Testis (tissue), 2 donors: ENCODE measurements around the gene RARS2.

Source experiments
- POLR2A ChIP-seq: fragments of 450-650 bp; IDR thresholded peaks from one replicate; pipeline ENCODE4 v1.6.1; 2017; ENCODE audit warnings: antibody characterized with exemption, mild to moderate bottlenecking, moderate library complexity
- TF ChIP-seq, protein P1 (sequence below), 3 experiments: fragments of 450-650 bp in 2 of 3; fragments of 200-600 bp in 1 of 3; sonication (generic) in 1 of 3; IDR thresholded peaks; one replicate each; pipeline ENCODE4 v1.5.1; 2016 to 2019; ENCODE audit warnings: antibody characterized with exemption in 3 of 3, mild to moderate bottlenecking in 2 of 3, moderate library complexity in 1 of 3

DNA sequence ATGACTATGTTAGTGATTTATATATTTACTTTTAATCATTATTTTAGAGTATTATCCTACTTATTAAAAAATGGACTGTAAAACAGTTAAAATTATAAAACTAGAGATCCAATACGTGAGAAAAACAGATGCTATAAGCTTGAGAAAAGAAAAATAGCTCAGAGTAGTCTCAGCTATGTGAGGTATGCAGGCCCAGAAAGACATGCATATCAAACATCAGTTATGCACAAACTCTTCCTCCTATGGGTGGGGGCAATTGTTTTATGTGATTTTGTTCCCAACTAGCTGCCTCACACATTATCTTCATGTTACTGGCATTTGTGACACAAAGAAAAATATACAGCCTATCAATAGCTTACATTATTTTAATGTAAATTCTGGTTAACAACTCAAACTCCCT, 28.8 kb downstream of the RARS2 start:
- TF ChIP-seq, protein P1, sequence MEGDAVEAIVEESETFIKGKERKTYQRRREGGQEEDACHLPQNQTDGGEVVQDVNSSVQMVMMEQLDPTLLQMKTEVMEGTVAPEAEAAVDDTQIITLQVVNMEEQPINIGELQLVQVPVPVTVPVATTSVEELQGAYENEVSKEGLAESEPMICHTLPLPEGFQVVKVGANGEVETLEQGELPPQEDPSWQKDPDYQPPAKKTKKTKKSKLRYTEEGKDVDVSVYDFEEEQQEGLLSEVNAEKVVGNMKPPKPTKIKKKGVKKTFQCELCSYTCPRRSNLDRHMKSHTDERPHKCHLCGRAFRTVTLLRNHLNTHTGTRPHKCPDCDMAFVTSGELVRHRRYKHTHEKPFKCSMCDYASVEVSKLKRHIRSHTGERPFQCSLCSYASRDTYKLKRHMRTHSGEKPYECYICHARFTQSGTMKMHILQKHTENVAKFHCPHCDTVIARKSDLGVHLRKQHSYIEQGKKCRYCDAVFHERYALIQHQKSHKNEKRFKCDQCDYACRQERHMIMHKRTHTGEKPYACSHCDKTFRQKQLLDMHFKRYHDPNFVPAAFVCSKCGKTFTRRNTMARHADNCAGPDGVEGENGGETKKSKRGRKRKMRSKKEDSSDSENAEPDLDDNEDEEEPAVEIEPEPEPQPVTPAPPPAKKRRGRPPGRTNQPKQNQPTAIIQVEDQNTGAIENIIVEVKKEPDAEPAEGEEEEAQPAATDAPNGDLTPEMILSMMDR (IDR thresholded peaks at IDR 0.05): no peak
- no peak for TF ChIP-seq POLR2A
